Neural progenitor cell (in vitro differentiated cells): ENCODE data around the gene IGBP1.
"Not testable (repeated sequence)": the region's sequence is repeated elsewhere in the genome, so short reads cannot be mapped to it uniquely, and the experiment has no call there.

ENCODE experiments used
- EZH2 ChIP-seq: fragments of 200-600 bp; sonication (generic); IDR thresholded peaks from 2 replicates; pipeline ENCODE4 v1.6.1; 2017; ENCODE audit warnings: antibody characterized with exemption, mild to moderate bottlenecking, moderate library complexity
- EZH2phosphoT487 ChIP-seq: fragments of 200-600 bp; sonication (generic); IDR thresholded peaks from 2 replicates; pipeline ENCODE4 v1.6.1; 2017; ENCODE audit warnings: antibody characterized with exemption
- TF ChIP-seq, protein P1 (sequence below): fragments of 200-600 bp; sonication (generic); IDR thresholded peaks from 2 replicates; pipeline ENCODE4 v1.5.1; 2017; ENCODE audit warnings: antibody characterized with exemption, mild to moderate bottlenecking

DNA sequence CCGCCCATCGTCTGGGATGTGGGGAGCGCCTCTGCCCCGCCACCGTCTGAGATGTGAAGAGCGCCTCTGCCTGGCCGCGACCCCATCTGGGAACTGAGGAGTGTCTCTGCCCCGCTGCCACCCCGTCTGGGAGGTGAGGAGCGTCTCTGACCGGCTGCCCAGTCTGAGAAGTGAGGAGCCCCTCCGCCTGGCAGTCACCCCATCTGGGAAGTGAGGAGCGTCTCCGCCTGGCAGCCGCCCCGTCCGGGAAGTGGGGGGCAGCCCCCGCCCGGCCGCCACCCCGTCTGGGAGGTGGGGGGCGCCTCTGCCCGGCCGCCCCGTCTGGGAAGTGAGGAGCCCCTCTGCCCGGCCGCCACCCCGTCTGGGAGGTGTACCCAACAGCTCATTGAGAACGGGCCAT, 10.2 kb upstream of the IGBP1 start:
- not testable (repeated sequence) for TF ChIP-seq EZH2, EZH2phosphoT487
- TF ChIP-seq, protein P1, sequence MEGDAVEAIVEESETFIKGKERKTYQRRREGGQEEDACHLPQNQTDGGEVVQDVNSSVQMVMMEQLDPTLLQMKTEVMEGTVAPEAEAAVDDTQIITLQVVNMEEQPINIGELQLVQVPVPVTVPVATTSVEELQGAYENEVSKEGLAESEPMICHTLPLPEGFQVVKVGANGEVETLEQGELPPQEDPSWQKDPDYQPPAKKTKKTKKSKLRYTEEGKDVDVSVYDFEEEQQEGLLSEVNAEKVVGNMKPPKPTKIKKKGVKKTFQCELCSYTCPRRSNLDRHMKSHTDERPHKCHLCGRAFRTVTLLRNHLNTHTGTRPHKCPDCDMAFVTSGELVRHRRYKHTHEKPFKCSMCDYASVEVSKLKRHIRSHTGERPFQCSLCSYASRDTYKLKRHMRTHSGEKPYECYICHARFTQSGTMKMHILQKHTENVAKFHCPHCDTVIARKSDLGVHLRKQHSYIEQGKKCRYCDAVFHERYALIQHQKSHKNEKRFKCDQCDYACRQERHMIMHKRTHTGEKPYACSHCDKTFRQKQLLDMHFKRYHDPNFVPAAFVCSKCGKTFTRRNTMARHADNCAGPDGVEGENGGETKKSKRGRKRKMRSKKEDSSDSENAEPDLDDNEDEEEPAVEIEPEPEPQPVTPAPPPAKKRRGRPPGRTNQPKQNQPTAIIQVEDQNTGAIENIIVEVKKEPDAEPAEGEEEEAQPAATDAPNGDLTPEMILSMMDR, result not testable (repeated sequence)
